Right ventricle myocardium inferior (tissue), 1 donor: Measurements from ENCODE around the gene ABCA5. TPM values are rescaled to one million over a fixed set of nuclear protein-coding genes. Genes with fewer than 3 reads are reported as not detected.
"Not testable (repeated sequence)": the region's sequence is repeated elsewhere in the genome, so short reads cannot be mapped to it uniquely, and the experiment has no call there.

Source experiments
- ATAC-seq: fragments of 200-7000 bp; cut with Tn5 transposase; one replicate; pipeline ENCODE4 v1.9.1; 2020; ENCODE audit warnings: mild to moderate bottlenecking, moderate library complexity
- DNase-seq: peaks from one replicate; pipeline ENCODE4 v3.0.0; 2021; ENCODE audit errors: missing footprints
- intact Hi-C: fragments of 100-400 bp; cut with DNase I; formaldehyde crosslinking; loops from one replicate; pipeline ENCODE4 v1.11.0; 2022
- total RNA-seq: library from RNA; stranded (reverse); fragmentation: NEBNext Ultra II Directional; extraction: Animal tissue kit (Norgen Biotek cat#: 25700); gene quantifications from one replicate; pipeline ENCODE4 v1.2.1, GENCODE V29; 2021
- donor health status: DM: no; HTN: yes; CAD: no; lungs with severe emphysema.

The ABCA5 gene
- total RNA-seq, 1 donor from 2014 or later, result 19.3 TPM

DNA sequence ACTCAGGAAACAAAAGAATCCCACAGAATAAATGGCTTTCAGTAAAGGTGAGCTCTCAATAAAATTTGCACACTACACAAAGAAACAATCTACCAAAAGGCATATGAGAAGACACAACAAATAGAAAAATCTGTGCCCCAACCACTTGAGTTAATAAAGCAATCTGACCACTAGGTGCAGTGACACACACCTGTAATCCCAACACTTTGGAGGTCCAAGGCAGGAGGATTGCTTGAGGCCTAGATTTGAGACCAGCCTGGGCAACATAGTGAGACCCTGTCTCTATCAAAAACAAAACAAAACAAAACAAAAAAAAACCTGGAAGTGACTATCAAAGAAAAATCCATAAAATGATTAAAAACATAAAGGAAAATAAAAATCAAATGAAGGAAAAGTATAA, 9.6 kb upstream of the ABCA5 start:
- no peak for DNase-seq
- no peak for ATAC-seq
- intact Hi-C loops, result no loop called here

DNA sequence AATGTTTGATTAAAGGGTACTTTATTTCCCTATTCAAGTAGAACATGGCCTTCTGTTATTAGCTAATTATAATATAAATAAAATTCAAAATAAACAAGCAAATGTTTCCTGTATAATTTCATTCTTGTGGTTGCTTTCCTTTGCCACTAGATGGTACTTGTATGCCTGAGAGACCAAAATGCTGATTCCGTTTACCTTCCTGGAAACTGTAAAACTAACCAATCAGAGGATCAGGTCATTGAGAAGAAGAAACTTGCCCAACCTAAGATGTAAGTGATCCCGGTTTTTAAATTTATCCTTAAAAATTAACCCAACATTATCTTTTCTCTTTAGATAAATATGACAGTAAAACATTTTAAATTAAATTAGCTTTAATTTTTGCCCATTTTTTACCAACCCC, 8.1 kb upstream of the ABCA5 start:
- ATAC-seq, result no peak
- intact Hi-C loops, result loop anchor here (1.0 kb wide), 1 partner anchor 188 kb away; no protein-coding TSS in a partner anchor
- no peak for DNase-seq

DNA sequence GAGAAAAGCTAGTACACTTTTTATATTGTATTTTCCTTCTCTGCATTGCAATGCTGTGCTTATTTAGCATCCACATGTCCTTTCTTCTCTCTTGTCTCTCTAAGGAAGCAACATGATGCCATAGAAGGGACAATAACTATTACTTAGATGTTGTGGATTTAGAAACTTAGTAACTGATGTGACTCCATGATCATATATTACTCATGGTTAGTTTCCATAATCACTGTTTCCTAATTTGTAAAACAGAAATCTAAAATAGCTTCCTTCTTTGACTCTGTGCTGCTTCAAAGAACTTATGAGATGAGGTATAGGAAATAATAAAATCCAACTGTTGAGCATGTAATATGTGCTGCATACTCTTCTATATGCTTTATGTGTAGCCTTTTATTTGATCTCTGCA, 6.6 kb upstream of the ABCA5 start:
- no peak for DNase-seq
- no peak for ATAC-seq
- intact Hi-C loops, result no loop called here

DNA sequence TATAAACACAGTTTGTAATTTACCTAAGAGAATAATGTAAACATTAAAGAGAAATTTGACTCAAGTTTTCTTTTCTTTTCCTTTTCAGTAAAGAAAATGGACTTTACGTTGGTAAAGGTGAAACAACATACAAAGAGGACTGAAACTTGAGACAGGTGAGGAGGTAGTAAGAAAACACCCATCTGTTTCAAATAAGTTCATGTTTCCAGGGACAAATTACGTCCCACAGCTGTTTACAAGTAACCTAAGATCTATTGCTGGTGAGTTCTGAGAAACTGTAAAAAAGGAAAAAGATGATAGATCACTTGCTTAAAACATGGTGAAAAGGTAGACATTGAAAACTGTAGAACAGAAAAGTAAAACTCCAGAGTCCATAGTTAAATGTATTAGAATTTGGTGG, 4.8 kb upstream of the ABCA5 start:
- no peak for ATAC-seq
- no peak for DNase-seq
- intact Hi-C loops, result no loop called here

DNA sequence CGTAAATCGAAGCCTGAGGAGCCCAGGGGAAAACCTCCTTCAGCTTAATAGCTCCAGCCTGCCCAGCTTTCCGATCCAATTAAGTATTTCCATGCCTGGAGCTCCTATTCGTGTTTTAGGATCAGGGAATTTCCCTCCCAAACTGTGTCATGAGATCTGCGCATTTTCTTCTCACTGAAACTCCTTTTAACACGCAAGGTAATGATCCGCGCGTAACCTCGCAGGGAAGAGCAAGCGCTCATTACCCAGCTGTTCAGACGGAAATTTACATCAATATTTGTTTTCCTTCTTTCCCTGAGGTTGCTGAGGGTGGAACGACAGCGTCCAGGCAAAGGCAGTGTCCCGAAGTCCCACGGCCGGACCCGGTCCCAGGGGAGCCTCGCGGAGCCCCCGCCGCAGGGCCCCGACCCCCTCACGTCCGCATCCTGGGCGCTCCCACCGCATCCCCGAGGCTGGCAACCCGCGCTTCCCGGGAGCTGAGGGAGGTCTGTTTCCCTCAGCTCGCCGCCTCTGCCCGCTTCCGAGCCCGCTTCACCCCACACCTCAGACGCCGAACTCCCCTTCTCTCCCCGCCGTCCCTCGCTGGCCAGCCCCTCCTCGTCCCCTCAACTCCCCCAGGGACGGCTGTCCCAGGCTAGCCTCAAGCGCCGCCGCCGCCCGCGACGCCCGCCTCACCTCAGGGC, 415 bp downstream of the ABCA5 start:
- intact Hi-C loops, result no loop called here
- ATAC-seq, result peak; percentile 0
- no peak for DNase-seq

DNA sequence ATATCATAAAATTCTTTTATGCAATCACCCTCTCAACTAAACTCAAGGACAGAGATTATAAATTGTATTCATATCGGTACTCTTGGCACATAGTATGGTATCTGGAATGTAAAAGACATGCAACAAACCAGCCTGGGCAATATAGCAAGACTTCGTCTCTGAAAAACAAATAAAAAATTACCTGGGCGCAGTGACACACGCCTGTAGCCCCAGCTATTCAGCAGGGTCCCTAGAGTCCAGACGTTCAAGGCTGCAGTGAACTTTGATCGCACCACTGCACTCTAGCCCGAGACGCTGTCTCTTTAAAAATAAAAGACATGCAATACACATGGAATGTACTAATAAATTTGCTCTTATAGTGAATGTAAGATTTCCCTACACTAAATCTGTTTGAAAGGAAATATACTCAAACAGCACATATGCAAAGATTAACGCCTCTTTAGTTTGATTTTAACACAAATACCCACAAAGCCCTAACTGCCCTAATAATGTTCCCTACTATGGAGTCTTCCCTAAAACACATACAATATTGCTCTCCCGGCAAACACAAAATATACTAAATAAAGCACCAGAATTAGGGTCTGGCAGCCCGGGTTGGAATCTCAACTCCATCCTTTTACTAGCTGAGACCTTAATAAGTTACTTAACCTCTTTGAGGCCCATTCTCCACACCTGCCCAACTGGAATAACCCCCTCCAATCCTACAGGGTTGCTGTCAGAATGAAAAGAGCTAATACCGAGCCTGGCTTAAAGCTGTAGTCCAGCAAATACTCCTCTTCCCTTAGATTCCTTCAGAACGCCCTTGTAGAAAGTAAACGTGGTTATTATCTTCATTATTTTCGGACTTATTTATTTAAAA, 1.2 kb downstream of the ABCA5 start:
- intact Hi-C loops, result no loop called here
- ATAC-seq, result no peak
- DNase-seq, result no peak

DNA sequence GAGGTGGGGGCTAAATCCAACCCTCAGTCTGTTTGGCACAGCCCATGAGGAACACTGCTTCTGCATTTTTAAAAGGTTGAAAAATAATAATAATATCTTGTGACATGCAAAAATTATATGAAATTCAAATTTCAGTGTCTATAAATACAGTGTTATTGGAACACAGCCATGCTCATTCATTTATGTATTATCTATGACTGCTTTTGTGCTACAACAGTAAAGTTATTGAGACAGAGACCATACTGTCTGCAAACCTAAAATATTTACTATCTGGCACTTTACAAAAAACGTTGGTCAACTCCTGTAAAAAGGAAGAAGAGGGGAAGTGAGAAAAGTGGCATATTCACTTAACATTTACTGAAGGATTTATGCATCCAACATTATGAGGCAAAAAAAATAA, 3.1 kb downstream of the ABCA5 start:
- intact Hi-C loops, result no loop called here
- ATAC-seq, result no peak
- DNase-seq, result no peak

DNA sequence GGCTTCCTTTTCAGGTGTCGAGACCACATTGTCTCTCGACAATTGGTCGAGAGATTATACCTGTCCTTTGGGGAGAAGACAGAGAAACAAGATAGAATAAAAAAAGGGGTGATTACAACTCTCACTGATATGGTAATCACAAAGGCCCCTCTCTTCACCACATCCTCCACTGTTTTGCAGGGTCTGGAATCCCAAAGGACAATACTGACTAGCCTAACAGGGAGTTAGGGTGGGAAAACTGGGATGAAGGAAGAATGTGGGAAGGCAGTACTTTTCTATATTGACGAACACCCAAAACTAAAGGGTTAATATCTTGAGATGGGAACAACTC, 6.1 kb downstream of the ABCA5 start:
- DNase-seq, result no peak
- intact Hi-C loops, result no loop called here
- no peak for ATAC-seq

DNA sequence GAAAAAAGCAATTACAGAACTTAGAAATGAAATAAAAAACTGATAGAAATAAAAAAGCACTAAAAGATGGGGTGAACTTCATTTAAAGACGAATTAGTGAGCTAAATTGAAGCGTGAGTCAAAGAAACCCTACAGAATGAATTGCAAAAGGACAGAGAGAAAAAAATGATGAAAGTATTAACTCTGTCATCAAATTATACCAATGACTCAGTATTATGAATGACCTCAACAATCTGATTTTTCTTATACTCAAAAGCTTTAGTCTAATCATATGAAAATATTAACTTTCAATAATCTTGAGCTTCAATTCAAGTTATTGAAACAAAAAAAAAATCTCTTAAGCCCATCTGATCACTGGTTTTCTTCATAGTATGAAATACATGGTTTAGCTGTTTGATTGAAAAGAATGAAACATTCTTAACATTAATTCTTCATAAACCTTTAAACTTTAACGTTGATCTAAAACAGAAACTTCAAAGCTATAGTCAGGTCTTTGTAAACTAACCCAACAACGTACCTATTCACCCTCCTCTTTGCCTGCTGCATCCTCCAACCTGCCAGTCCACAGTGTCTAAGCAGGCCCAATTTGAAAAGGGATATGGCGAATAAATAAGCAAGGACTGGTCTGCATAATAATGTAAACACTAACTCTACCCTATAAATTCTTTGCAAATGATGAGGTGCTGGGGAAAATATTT, 6.6 kb downstream of the ABCA5 start:
- DNase-seq, result no peak
- ATAC-seq, result no peak
- intact Hi-C loops, result no loop called here

DNA sequence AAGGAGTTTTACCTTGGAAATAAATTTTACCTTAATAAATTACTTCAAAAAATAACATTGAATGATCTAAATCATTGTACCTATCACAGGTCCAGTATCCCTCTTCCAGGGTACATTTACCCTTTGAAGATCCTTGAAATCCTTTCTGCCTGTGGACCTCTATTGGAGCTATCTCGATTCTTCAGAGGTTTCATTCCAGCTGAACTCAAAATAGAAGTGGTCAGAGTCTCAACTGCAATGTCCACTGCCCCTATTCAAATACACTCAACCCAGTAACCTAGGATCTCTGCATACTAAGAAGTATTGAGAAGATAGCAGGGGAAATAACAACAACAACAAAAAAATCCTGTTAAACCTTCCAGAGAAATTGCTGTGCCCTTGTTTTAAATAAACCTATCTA, 9.3 kb downstream of the ABCA5 start:
- ATAC-seq, result no peak
- intact Hi-C loops, result no loop called here

DNA sequence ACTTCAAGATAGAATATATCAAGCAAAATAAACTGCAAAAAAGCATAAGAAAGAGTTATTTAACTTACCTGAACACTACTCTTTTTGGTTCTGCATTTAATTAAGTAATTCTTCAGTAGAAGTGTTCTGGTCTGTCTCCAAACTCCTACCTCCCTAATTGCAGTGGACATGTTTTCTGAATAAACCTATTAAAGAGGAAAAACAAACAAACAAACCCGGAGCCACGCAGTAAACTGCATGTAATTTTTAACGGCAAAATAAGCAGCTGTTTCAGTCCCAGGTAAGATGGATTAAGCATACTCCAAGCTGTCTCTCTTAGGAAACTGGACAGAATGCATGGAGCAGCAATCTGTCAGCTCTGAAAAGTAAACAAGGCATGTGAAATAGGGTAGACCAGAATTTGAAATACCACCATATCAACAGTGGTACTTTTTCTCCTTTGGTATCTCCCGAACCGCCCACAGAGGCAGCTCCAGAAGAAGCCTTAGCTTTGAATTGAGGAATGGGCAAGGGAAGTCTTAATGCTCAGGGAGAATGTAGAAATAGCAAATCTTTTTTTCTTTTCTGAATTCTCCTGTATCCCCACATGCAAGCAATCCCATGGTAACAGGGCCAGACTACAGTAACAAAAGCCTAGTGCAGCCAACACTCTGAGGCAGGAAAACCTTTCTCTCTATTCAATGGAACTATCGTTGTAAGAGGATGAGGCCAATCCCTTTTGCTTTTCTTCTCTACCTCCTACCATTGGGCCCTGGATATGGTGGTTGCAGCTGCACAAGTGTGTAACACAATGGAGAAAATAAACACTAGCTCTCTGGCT, 12.5 kb downstream of the ABCA5 start:
- intact Hi-C loops, result no loop called here

More for the DNA sequence above, 9.3 kb downstream of the ABCA5 start:
- no peak for DNase-seq

DNA sequence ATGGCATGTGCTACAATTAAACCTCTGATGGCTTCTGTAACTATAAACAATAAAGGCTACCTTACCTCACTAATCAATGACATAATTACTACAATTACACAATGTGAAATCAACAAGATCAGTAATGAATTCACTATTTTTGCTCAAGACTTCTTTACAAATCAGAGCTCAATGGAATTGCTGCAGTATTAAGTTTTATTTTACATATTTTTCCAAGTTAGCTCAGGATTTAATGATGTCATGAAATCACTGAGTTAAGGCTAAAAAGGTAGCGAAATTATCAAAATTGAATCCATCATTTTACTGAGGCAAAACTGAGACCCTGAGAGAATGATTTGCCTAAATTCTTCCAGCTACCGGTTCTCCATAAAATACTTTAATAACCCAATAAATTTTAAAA, 21.8 kb downstream of the ABCA5 start:
- intact Hi-C loops, result no loop called here
- DNase-seq (no peak), ATAC-seq (no peak)

More for the DNA sequence above, 12.5 kb downstream of the ABCA5 start:
- ATAC-seq (no peak), DNase-seq (no peak)

DNA sequence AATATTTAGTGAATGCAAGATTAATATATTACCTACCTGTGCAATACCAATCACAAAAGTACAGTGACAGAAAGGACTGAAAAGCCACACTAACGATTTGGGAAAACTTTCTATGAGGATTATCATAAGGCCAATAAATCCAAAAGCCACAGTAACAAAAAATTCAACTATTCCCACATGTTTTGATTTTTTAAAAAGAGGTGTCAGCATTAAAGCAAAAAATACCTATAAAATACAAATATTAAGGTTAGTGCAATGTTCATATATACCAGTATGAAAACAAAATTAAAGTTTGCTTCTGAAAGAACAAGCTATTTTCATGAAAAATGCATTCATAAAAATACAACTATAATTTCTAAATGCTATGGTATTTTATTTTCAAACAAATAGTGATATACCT, 24.3 kb downstream of the ABCA5 start:
- DNase-seq, result no peak
- no peak for ATAC-seq
- intact Hi-C loops, result no loop called here

DNA sequence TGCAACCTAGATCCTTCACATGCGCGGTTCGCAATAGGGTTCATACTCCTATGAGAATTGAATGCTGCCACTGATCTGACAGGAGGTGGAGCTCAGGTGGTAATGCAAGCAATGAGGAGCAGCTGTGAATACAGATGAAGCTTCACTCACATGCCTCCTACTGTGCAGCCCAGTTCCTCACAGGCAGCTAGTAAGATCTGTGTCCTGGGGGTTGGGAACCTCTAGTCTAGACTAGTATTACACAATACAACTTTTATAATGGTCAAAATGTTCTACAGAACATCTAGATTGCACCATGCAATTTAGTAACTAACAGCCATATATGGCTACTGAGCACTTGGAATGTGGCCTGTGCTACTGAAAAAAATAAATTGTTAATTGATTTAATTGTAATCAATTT, 26.7 kb downstream of the ABCA5 start:
- DNase-seq (no peak), ATAC-seq (no peak)
- intact Hi-C loops, result no loop called here

DNA sequence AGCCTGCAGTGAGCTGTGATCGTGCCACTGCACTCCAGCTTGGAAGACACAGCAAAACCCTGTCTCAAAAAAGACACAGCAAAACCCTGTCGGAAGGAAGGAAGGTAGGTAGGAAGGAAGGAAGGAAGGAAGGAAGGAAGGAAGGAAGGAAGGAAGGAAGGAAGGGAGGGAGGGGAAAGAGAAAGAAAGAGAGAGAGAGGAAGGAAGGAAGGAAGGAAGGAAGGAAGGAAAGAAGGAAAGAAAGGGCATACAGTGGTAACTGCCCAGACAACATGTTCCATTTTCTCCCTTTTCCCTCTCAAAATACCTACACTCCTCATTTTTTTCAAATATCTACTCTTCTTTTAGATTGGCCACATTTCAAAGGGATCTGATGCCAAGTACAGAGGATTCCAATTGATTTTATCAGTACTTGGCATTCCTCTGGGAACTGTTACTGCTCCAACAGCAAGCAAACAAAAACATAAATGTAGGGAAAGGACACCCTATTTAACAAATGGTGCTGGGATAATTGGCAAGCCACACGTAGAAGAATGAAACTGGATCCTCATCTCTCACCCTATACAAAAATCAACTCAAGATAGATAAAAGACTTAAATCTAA, 28.7 kb downstream of the ABCA5 start:
- ATAC-seq, DNase-seq, intact Hi-C loops: not testable (repeated sequence)

DNA sequence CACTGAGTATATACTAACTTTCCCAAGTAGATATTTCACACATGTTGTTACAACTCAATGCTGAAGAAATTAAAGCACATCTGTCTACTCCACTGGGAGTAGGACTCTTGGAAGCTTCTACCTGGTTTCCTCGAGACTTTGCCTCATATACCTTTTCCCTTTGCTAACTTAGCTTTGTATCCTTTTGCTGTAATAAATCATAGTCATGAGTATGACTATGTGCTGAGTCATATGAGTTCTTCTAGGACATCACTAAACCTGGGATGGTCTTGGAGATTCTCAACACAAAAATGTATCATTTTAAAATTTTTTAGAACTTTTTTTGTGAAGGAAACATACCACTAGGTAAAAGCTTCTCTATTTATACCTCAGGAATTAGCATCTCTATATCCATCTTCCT, 39.8 kb downstream of the ABCA5 start:
- DNase-seq (no peak), ATAC-seq (no peak)
- intact Hi-C loops, result no loop called here

DNA sequence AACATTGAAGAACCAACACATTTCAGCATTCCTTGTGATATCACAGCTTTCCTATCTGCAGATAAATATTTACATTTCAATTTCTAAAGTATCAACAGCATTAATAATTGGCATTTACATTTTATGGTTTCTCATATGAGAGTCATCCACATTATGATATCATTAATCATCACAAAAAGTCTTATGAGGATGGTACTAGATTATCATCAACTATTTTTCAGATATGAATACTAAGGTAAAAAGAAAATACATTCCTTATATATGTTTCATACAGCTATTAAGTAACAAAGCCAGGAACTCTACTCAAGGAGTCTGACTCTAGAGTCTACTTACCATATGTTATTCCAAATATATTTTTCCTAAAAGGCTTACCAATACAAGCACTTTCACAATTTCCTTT, 40.7 kb downstream of the ABCA5 start:
- ATAC-seq, result no peak

DNA sequence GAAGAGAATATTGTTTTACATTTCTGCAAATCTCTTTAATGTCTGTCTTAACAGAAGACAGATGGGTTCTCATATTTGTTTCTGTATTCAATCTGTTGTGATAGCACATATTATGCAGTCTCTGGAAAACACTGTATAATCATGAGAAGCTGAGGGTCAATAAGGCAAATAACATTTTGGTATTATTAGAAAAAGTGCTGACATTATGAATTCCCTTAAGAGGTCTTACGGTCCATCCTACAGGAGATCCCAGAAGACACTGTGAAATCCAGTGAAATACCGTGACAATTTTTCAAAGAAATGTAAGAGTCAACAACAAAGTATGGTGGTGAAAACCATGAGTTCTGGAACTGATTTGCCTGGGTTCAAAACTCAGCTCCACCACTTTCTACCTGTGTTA, 42.3 kb downstream of the ABCA5 start:
- ATAC-seq, result no peak
- no peak for DNase-seq
- intact Hi-C loops, result no loop called here

More for the DNA sequence above, 40.7 kb downstream of the ABCA5 start:
- intact Hi-C loops, result no loop called here
- DNase-seq, result no peak

DNA sequence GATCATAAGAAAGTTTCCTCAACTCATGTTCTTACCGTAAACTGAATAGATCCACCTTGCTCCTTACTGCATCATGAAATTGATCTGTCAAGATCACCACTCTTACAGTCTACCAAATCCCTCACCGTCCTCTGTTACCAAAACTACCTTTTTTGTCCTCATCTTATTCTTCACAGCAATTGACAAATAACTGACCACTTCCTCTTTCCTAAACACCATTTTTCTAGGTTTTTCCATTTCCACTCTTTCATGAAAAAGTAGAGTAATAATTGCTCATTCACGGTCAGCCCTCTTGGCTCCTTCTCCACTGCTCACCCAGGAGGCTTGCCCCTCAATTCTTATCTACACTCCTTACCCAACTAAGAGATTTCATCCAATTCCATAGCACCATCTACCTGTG, 44.9 kb downstream of the ABCA5 start:
- no peak for ATAC-seq
- intact Hi-C loops, result no loop called here
- no peak for DNase-seq
